Measurements from ENCODE around the gene SPRR5. TPM values are rescaled to one million over a fixed set of nuclear protein-coding genes. Genes with fewer than 3 reads are reported as not detected.

The SPRR5 gene
- total RNA-seq, 4 donors from 2014 or later = 41.5 to 137 (median 78.1) TPM

GRCh38 chr1:152996633-152997400, 49.8 kb downstream of the SPRR5 start:
- no peak overlapping the region for H3K4me3 ChIP-seq (ENCODE audit: low read depth, poor library complexity, severe bottlenecking)
- WGBS, 2 donors = 22 to 29% methylated on average over 5 of the region's 5 CpGs
- no peak for DNase-seq (ENCODE audit: low spot score in 2 of 2)
- intact Hi-C loops (cut with DNase I; ENCODE audit: low total_unique reads) = no loop called here
- TF ChIP-seq CTCF (IDR thresholded peaks at IDR 0.05) (no peak), POLR2A (IDR thresholded peaks at IDR 0.05) (no peak)

- intact Hi-C loops (cut with DNase I; ENCODE audit: low total_unique reads) = no loop called here
- DNase-seq (ENCODE audit: low spot score in 2 of 2) = no peak
- TF ChIP-seq CTCF (IDR thresholded peaks at IDR 0.05) (no peak), POLR2A (IDR thresholded peaks at IDR 0.05) (no peak)
- no peak overlapping the region for H3K4me3 ChIP-seq (ENCODE audit: low read depth, poor library complexity, severe bottlenecking)
- WGBS, 2 donors = 25 to 32% methylated on average over 7 of the region's 7 CpGs
These were observed 50.9 kb downstream of the SPRR5 start for GRCh38 chr1:152997901-152998300.

GRCh38 chr1:152998476-152998875, 51.5 kb downstream of the SPRR5 start:
- intact Hi-C loops (cut with DNase I; ENCODE audit: low total_unique reads) = no loop called here
- H3K4me3 ChIP-seq (ENCODE audit: low read depth, poor library complexity, severe bottlenecking) = no peak overlapping the region
- WGBS, 2 donors = 77 to 83% methylated on average over 4 of the region's 4 CpGs
- DNase-seq (ENCODE audit: low spot score in 2 of 2) = no peak
- TF ChIP-seq CTCF (IDR thresholded peaks at IDR 0.05) (no peak), POLR2A (IDR thresholded peaks at IDR 0.05) (no peak)

Other genes with a start within 250 kb of the SPRR5 start
- gene LCE2A, start 248.9 kb upstream of the SPRR5 start, total RNA-seq = 100 to 1,000 TPM; 243 to 569 (median 350) TPM
- gene LCE4A, start 239.0 kb upstream of the SPRR5 start, total RNA-seq = 1 to 10 TPM in 3 of 4 donors, not detected in 1; 5.6 to 7.9 (median 6.7) TPM
- gene KPRP, start 189.2 kb upstream of the SPRR5 start, total RNA-seq = 100 to 1,000 TPM; 219 to 353 (median 231) TPM
- 100 to 1,000 TPM in 1 of 4 donors, 10 to 100 TPM in 3; 34.2 to 121 (median 64.6) TPM for gene LCE1F, start 172.1 kb upstream of the SPRR5 start, total RNA-seq
- gene LCE1E, start 160.9 kb upstream of the SPRR5 start, total RNA-seq = 100 to 1,000 TPM in 2 of 4 donors, 10 to 100 TPM in 2; 45.3 to 112 (median 101) TPM
- 100 to 1,000 TPM; 130 to 942 (median 594) TPM for gene LCE1D, start 150.5 kb upstream of the SPRR5 start, total RNA-seq
- 1,000 to 10,000 TPM; 1,701 to 2,689 (median 2,386) TPM for gene LCE1C, start 140.6 kb upstream of the SPRR5 start, total RNA-seq
- 100 to 1,000 TPM; 207 to 278 (median 246) TPM for gene LCE1B, start 135.2 kb upstream of the SPRR5 start, total RNA-seq
- gene LCE1A, start 119.7 kb upstream of the SPRR5 start, total RNA-seq = 100 to 1,000 TPM; 612 to 936 (median 792) TPM
- gene LCE6A, start 104.3 kb upstream of the SPRR5 start, total RNA-seq = 100 to 1,000 TPM in 2 of 4 donors, 10 to 100 TPM in 2; 60.9 to 207 (median 107) TPM
- 1 to 10 TPM in 1 of 4 donors, not detected in 3; 5.1 TPM for gene LCE7A, start 87.2 kb upstream of the SPRR5 start, total RNA-seq
- not detected for gene SMCP, start 68.9 kb upstream of the SPRR5 start, total RNA-seq
- 100 to 1,000 TPM; 162 to 322 (median 207) TPM for gene IVL, start 38.7 kb upstream of the SPRR5 start, total RNA-seq
- gene SPRR4, start 23.4 kb downstream of the SPRR5 start, total RNA-seq = 100 to 1,000 TPM in 2 of 4 donors, 10 to 100 TPM in 1, 1 to 10 TPM in 1; 4.0 to 142 (median 77.2) TPM
- not detected for gene SPRR1A, start 36.9 kb downstream of the SPRR5 start, total RNA-seq
- gene SPRR3, start 54.5 kb downstream of the SPRR5 start, total RNA-seq = not detected
- gene SPRR1B, start 84.0 kb downstream of the SPRR5 start, total RNA-seq = 100 to 1,000 TPM in 2 of 4 donors, 10 to 100 TPM in 2; 42.6 to 213 (median 128) TPM
- 100 to 1,000 TPM in 1 of 4 donors, 10 to 100 TPM in 1, 1 to 10 TPM in 2; 1.1 to 148 (median 20.6) TPM for gene SPRR2D, start 93.9 kb downstream of the SPRR5 start, total RNA-seq
- under 1 TPM in 1 of 4 donors, not detected in 3; 0.71 TPM for gene SPRR2A, start 110.3 kb downstream of the SPRR5 start, total RNA-seq
- gene SPRR2B, start 124.4 kb downstream of the SPRR5 start, total RNA-seq = 10 to 100 TPM in 1 of 4 donors, 1 to 10 TPM in 1, not detected in 2; 1.7 to 13.6 TPM
- 100 to 1,000 TPM; 149 to 650 (median 233) TPM for gene SPRR2E, start 147.3 kb downstream of the SPRR5 start, total RNA-seq
- gene SPRR2F, start 166.3 kb downstream of the SPRR5 start, total RNA-seq = under 1 TPM in 1 of 4 donors, not detected in 3; 0.64 TPM
- gene SPRR2G, start 203.7 kb downstream of the SPRR5 start, total RNA-seq = 100 to 1,000 TPM in 2 of 4 donors, 10 to 100 TPM in 2; 58.1 to 175 (median 92.7) TPM